Kidney epithelial cell (primary cell): Measurements from ENCODE around the gene DNAJC4. TPM values are rescaled to one million over a fixed set of nuclear protein-coding genes. Genes with fewer than 3 reads are reported as not detected.

ENCODE experiments used
- DNase-seq: peaks from one replicate; pipeline ENCODE4 v3.0.0-alpha.2; 2010; ENCODE audit warnings: low read depth
- H3K27me3 ChIP-seq: 2 replicates; pipeline ENCODE4 v1.6.0; 2011; ENCODE audit warnings: low read length; ENCODE audit not compliant: control insufficient read depth, insufficient read depth
- H3K36me3 ChIP-seq: 2 replicates; pipeline ENCODE4 v1.5.1; 2011; ENCODE audit warnings: low read length; ENCODE audit not compliant: control insufficient read depth, insufficient read depth
- H3K4me3 ChIP-seq: 2 replicates; pipeline ENCODE4 v1.5.1; 2011; ENCODE audit warnings: low read depth, mild to moderate bottlenecking, control low read depth, low read length
- CTCF ChIP-seq: IDR thresholded peaks from 2 replicates; pipeline ENCODE4 v1.5.1; 2011; ENCODE audit warnings: mild to moderate bottlenecking, moderate library complexity, low read length, control low read depth, inconsistent platforms; ENCODE audit not compliant: insufficient read depth, poor library complexity, severe bottlenecking
- total RNA-seq: library from RNA; depleted of rRNA; stranded (reverse); fragments of >200 nt; gene quantifications from 2 replicates; pipeline ENCODE4 v1.2.3, GENCODE V29; 2015

Gene DNAJC4
- total RNA-seq, 1 donor from 2014 or later, result 14.8 TPM

- Histone ChIP-seq H3K4me3 (no peak overlapping the region), H3K27me3 (no peaks in the 10 kb centered on the region), H3K36me3 (peaks cover 2% of the 10 kb centered on the region)
- TF ChIP-seq CTCF, result no peak
- no peak for DNase-seq
Measured at GRCh38 chr11:64253481-64253880, 23.1 kb downstream of the DNAJC4 start.

GRCh38 chr11:64254326-64254725 is 24.0 kb downstream of the DNAJC4 start:
- no peaks in the 10 kb centered on the region for H3K27me3 ChIP-seq

GRCh38 chr11:64255135-64256128 is 25.1 kb downstream of the DNAJC4 start:
- no peak for TF ChIP-seq CTCF
- Histone ChIP-seq H3K27me3 (no peaks in the 10 kb centered on the region), H3K4me3 (no peak overlapping the region), H3K36me3 (peaks cover 2% of the 10 kb centered on the region)
- no peak for DNase-seq

More at GRCh38 chr11:64254326-64254725, 24.0 kb downstream of the DNAJC4 start:
- TF ChIP-seq CTCF, result no peak
- Histone ChIP-seq H3K36me3 (peaks cover 2% of the 10 kb centered on the region), H3K4me3 (no peak overlapping the region)
- no peak for DNase-seq

- peaks cover 2% of the 10 kb centered on the region for H3K36me3 ChIP-seq
- no peaks in the 10 kb centered on the region for H3K27me3 ChIP-seq
- TF ChIP-seq CTCF, result no peak
- DNase-seq, result no peak
- H3K4me3 ChIP-seq, result no peak overlapping the region
Measured at GRCh38 chr11:64256300-64256699, 26.0 kb downstream of the DNAJC4 start.

GRCh38 chr11:64258356-64258755 is 28.0 kb downstream of the DNAJC4 start:
- DNase-seq, result no peak
- TF ChIP-seq CTCF, result no peak
- H3K36me3 ChIP-seq, result peaks cover 2% of the 10 kb centered on the region

More at GRCh38 chr11:64258356-64258755, 28.0 kb downstream of the DNAJC4 start:
- Histone ChIP-seq H3K27me3 (no peaks in the 10 kb centered on the region), H3K4me3 (no peak overlapping the region)
